HepG2 (cell line): ENCODE data around the gene INPP4B. TPM values are rescaled to one million over a fixed set of nuclear protein-coding genes. Genes with fewer than 3 reads are reported as not detected.

Experiments used
- ATAC-seq: fragments of 200-7000 bp; cut with Tn5 transposase; 3 replicates; pipeline ENCODE4 v1.9.1; 2020; ENCODE audit warnings: mild to moderate bottlenecking, moderate library complexity
- BruUV-seq: library from RNA; stranded (reverse); fragments of 400-500 nt; replicated peaks from 2 replicates; lab custom pipeline; 2021; lab: Mats Ljungman, UMichigan
- CTCF ChIA-PET: fragments of 300-600 bp; formaldehyde crosslinking; extraction: SDS; loops from one replicate; lab custom pipeline; 2021; ENCODE audit warnings: low total read pairs, inconsistent platforms, low intra/inter-chr PET ratio; lab: Yijun Ruan, JAX
- POLR2A ChIA-PET: fragments of 350-600 bp; sonication (Branson Sonifier 250); formaldehyde crosslinking; loops from one replicate; lab custom pipeline; 2020; ENCODE audit warnings: antibody characterized with exemption, inconsistent platforms; lab: Yijun Ruan, JAX
- DNase-seq: peaks from one replicate; pipeline ENCODE4 v3.0.0-alpha.2; 2015; ENCODE audit warnings: low spot score
- FAIRE-seq: peaks from 3 replicates; lab custom pipeline; 2011; peaks lifted over from hg19 to GRCh38; lab: Jason Lieb, UNC
- H2AFZ ChIP-seq: one replicate; pipeline ENCODE4 v1.6.1; 2011; ENCODE audit warnings: low read length, inconsistent platforms
- H3K27ac ChIP-seq: fragments of 300-600 bp; 3 replicates; pipeline ENCODE4 v1.8.0; 2011; ENCODE audit warnings: mixed run types, mild to moderate bottlenecking, mixed read lengths, low read length, inconsistent platforms; ENCODE audit not compliant: insufficient read depth; ENCODE audit errors: extremely low read length
- H3K27me3 ChIP-seq, 2 experiments: fragments of 200-600 bp in 1 of 2; 2 replicates in 1 of 2; 3 replicates in 1 of 2; pipeline versions ENCODE4 v1.6.0 to v1.8.0; 2011; ENCODE audit warnings: low read length in 2 of 2, mild to moderate bottlenecking in 2 of 2, moderate library complexity in 2 of 2, inconsistent platforms in 1 of 2; ENCODE audit not compliant: insufficient read depth in 2 of 2, control insufficient read depth in 1 of 2
- H3K36me3 ChIP-seq, 2 experiments: fragments of 200-600 bp in 1 of 2; replicated peaks in 1 of 2; 2 replicates in 1 of 2; 3 replicates in 1 of 2; pipeline versions ENCODE4 v1.5.1 to v1.8.0; 2011; ENCODE audit warnings: low read length in 2 of 2, inconsistent platforms in 1 of 2; ENCODE audit not compliant: insufficient read depth in 2 of 2, control insufficient read depth in 1 of 2
- H3K4me1 ChIP-seq: 2 replicates; pipeline ENCODE4 v1.5.1; 2012; ENCODE audit warnings: low read length, inconsistent platforms; ENCODE audit not compliant: insufficient read depth
- H3K4me2 ChIP-seq: 2 replicates; pipeline ENCODE4 v1.6.0; 2011; ENCODE audit warnings: low read depth, low read length, inconsistent platforms
- H3K4me3 ChIP-seq, 3 experiments: fragments of 200-600 bp in 1 of 3; sonication (generic), shearing (Covaris generic) in 1 of 3; replicated peaks in 1 of 3; 2 replicates each; pipeline ENCODE4 v1.5.1; 2011 to 2016; ENCODE audit warnings: low read length in 3 of 3, inconsistent platforms in 2 of 3, low read depth in 2 of 3, mild to moderate bottlenecking in 2 of 3, control low read depth in 1 of 3, mixed read lengths in 1 of 3; ENCODE audit not compliant: insufficient read depth in 1 of 3
- H3K79me2 ChIP-seq: one replicate; pipeline ENCODE4 v1.6.1; 2011; ENCODE audit warnings: low read length, inconsistent platforms; ENCODE audit not compliant: insufficient read depth
- H3K9ac ChIP-seq: 2 replicates; pipeline ENCODE4 v1.6.0; 2011; ENCODE audit warnings: mild to moderate bottlenecking, low read depth, low read length, inconsistent platforms; ENCODE audit not compliant: insufficient read depth
- H3K9me3 ChIP-seq: 2 replicates; pipeline ENCODE4 v1.5.1; 2012; ENCODE audit warnings: mild to moderate bottlenecking, low read length
- H4K20me1 ChIP-seq: 2 replicates; pipeline ENCODE4 v1.6.0; 2011; ENCODE audit warnings: inconsistent platforms, mild to moderate bottlenecking, low read length, moderate library complexity; ENCODE audit not compliant: insufficient read depth
- E2F1 ChIP-seq: sonication (generic); formaldehyde crosslinking; IDR thresholded peaks from 2 replicates; pipeline ENCODE4 v1.5.0; 2020; ENCODE audit warnings: missing genetic modification reagents
- GLMP ChIP-seq: sonication (generic); formaldehyde crosslinking; IDR thresholded peaks from 2 replicates; pipeline ENCODE4 v1.9.0; 2021; ENCODE audit warnings: missing genetic modification reagents, mild to moderate bottlenecking, borderline replicate concordance
- HOXA9 ChIP-seq: sonication (generic); formaldehyde crosslinking; IDR thresholded peaks from 2 replicates; pipeline ENCODE4 v1.8.1; 2022; ENCODE audit warnings: missing genetic modification reagents, mild to moderate bottlenecking, moderate library complexity, borderline replicate concordance
- SP140L ChIP-seq: sonication (generic); formaldehyde crosslinking; IDR thresholded peaks from 2 replicates; pipeline ENCODE4 v1.4.0; 2020; ENCODE audit warnings: missing genetic modification reagents, borderline replicate concordance
- ZBTB7A ChIP-seq: sonication (generic); formaldehyde crosslinking; IDR thresholded peaks from 2 replicates; pipeline ENCODE4 v1.8.0; 2022; ENCODE audit warnings: mild to moderate bottlenecking, missing genetic modification reagents
- ZNF260 ChIP-seq: sonication (generic); formaldehyde crosslinking; IDR thresholded peaks from 2 replicates; pipeline ENCODE4 v1.4.0; 2020; ENCODE audit warnings: missing genetic modification reagents, low read depth, mild to moderate bottlenecking, borderline replicate concordance
- WGBS: methylation state at CpG from one replicate; pipeline ENCODE4 v1.1.6; 2017; ENCODE audit warnings: low lambda C conversion rate; 5-methylcytosine and 5-hydroxymethylcytosine counted together
- in situ Hi-C: cut with HindIII; loops from 2 replicates; pipeline ENCODE4 v1.10.0; 2017; ENCODE audit warnings: low pct_unique_long_range_greater_than_20kb; ENCODE audit not compliant: extremely low pct_ligation_motif_present
- intact Hi-C: fragments of 100-400 bp; cut with micrococcal nuclease; formaldehyde crosslinking; loops from one replicate; pipeline ENCODE4 v1.10.0; 2022; ENCODE audit not compliant: unreplicated experiment
- polyA plus RNA-seq, 8 experiments: library from polyadenylated mRNA; depleted of rRNA in 3 of 8; stranded (reverse) in 7 of 8; unstranded in 1 of 8; fragments of >200 nt; fragmentation: Illumina TruSeq in 4 of 8; extraction: Trizol in 4 of 8; gene quantifications; 2 replicates each; pipeline versions ENCODE4 v1.2.1 to v1.2.3, GENCODE V29; 2011 to 2016; ENCODE audit warnings: low read depth in 4 of 8, missing spikeins in 1 of 8, mixed read lengths in 1 of 8; ENCODE audit not compliant: insufficient read depth in 1 of 8
- total RNA-seq, 5 experiments: library from RNA; depleted of rRNA; stranded (reverse); fragments of >200 nt; fragmentation: Illumina TruSeq; extraction: Trizol; gene quantifications; 2 replicates each; pipeline ENCODE4 v1.2.3, GENCODE V29; 2016; ENCODE audit warnings: low read depth in 1 of 5

Gene INPP4B
- total and polyA plus RNA-seq, 2 of the 13 experiments (the other 11 are each of a cell fraction or from before 2014, with no cell fraction given): not detected

GRCh38 chr4:142883040-142883832, 37.1 kb upstream of the INPP4B start:
- no peaks in the 10 kb centered on the region for H3K79me2 ChIP-seq
- no peaks in the 10 kb centered on the region for H3K36me3 ChIP-seq
- H4K20me1 ChIP-seq: no peaks in the 10 kb centered on the region
- no peaks in the 10 kb centered on the region for H3K9me3 ChIP-seq
- FAIRE-seq (no peak), ATAC-seq (0 out of 3 replicates have a peak, but pooled peaks have one; percentile 34), DNase-seq (no peak)
- no peak overlapping the region for H3K4me2 ChIP-seq
- POLR2A ChIA-PET: no interaction called here
- WGBS: under 1% methylated on average over 4 of the region's 4 CpGs
- intact Hi-C loops: no loop called here
- in situ Hi-C loops: no loop called here
- H3K27ac ChIP-seq: no peak overlapping the region
- H3K27me3 ChIP-seq: no peaks in the 10 kb centered on the region
- no TSS peak for BruUV-seq
- no peak overlapping the region for H2AFZ ChIP-seq
- no peak overlapping the region for H3K9ac ChIP-seq
- no peaks in the 10 kb centered on the region for H3K4me1 ChIP-seq
- no peak for TF ChIP-seq HOXA9 (CRISPR knock-in tag)
- no peak for TF ChIP-seq E2F1 (CRISPR knock-in tag)
- no peak for TF ChIP-seq ZNF260 (CRISPR knock-in tag)
- TF ChIP-seq SP140L: no peak
- TF ChIP-seq ZBTB7A (CRISPR knock-in tag): no peak
- no peak for TF ChIP-seq GLMP
- TF ChIP-seq, all 625 proteins: peak for 0
- CTCF ChIA-PET: no interaction called here
- H3K4me3 ChIP-seq: no peak overlapping the region
